ENCODE measurements around the gene SOCS2. TPM values are rescaled to one million over a fixed set of nuclear protein-coding genes. Genes with fewer than 3 reads are reported as not detected.

SOCS2 gene
- total and polyA plus RNA-seq, 10 of the 15 experiments (the other 5 are each of a cell fraction or from before 2014, with no cell fraction given): 2.6 to 12.0 (median 7.2) TPM

- TF ChIP-seq CHD2 (IDR thresholded peaks at IDR 0.05; ENCODE audit: borderline replicate concordance, low read depth, low read length): 0 out of 2 replicates have a peak, but pooled peaks have one; percentile 30
Measured at GRCh38 chr12:93571365-93571924, 1.0 kb upstream of the SOCS2 start (continued).

GRCh38 chr12:93572712-93573551 lies 457 bp downstream of the SOCS2 start:
- Histone ChIP-seq H3K79me2 (ENCODE audit: control insufficient read depth, insufficient read depth, low read length) (no peaks in the 10 kb centered on the region), H2AFZ (ENCODE audit: control insufficient read depth, low read depth, low read length) (peak overlapping the region; percentile 41), H3K36me3 (ENCODE audit: control insufficient read depth in 2 of 2, insufficient read depth in 2 of 2, low read length in 1 of 2) (no peaks in the 10 kb centered on the region), H3K27me3 (replicated peaks in 1 of 2; ENCODE audit: control insufficient read depth in 2 of 2, insufficient read depth in 2 of 2, low read length in 1 of 2) (peaks cover 11 to 15% of the 10 kb centered on the region in 2 experiments), H3K4me1 (ENCODE audit: control insufficient read depth, insufficient read depth, low read length) (peaks cover 6% of the 10 kb centered on the region; the same call in 1 of the 2 replicates), H3K4me3 (peak overlapping the region; percentile 58; the same call in 1 of the 2 replicates), H4K20me1 (ENCODE audit: control insufficient read depth, insufficient read depth) (no peaks in the 10 kb centered on the region), H3K9me3 (replicated peaks; ENCODE audit: control insufficient read depth, insufficient read depth, low read length) (no peaks in the 10 kb centered on the region), H3K9ac (ENCODE audit: control insufficient read depth, insufficient read depth, low read length) (peak overlapping the region; percentile 43; the same call in 1 of the 2 replicates), H3K27ac (ENCODE audit: control insufficient read depth, insufficient read depth) (no peak overlapping the region), H3K4me2 (ENCODE audit: control insufficient read depth, insufficient read depth) (peak overlapping the region; percentile 100)
- WGBS (ENCODE audit: insufficient coverage, insufficient replicate concordance, low lambda C conversion rate, missing lambda C conversion rate): 12% methylated on average over 60 of the region's 75 CpGs
- ATAC-seq (no peak), FAIRE-seq (no peak), DNase-seq (ENCODE audit: low read depth, low spot score) (no peak)
- CTCF ChIA-PET: interaction anchor here (0.7 to 3.9 kb wide), 6 partner anchors 12 to 529 kb away, joined by 3 to 36 read pairs (median 6); no protein-coding TSS in a partner anchor
- intact Hi-C loops (cut with micrococcal nuclease; ENCODE audit: unreplicated experiment): loop anchor here (2.0 to 5.0 kb wide), 2 partner anchors 52 to 274 kb away; no protein-coding TSS in a partner anchor
- SMC1A ChIA-PET (ENCODE audit: uncharacterized antibody, unreplicated experiment): interaction anchor here (3.4 kb wide), 1 partner anchor 528 kb away, joined by 23 read pairs; no protein-coding TSS in a partner anchor
- TF ChIP-seq EZH2 (IDR thresholded peaks at IDR 0.05; ENCODE audit: borderline replicate concordance, control insufficient read depth, low read depth, low read length) (0 out of 2 replicates have a peak, but pooled peaks have one; percentile 47), PML (IDR thresholded peaks at IDR 0.05; ENCODE audit: low read length) (no peak), MYB (IDR thresholded peaks at IDR 0.05; ENCODE audit: borderline replicate concordance, low read depth, low read length) (no peak), IKZF1 (conservative IDR thresholded peaks at IDR 0.05) (0 out of 2 replicates have a peak, but pooled peaks have one; percentile 20), SP1 (IDR thresholded peaks at IDR 0.05; ENCODE audit: low read depth, low read length) (no peak)
- RAD21 ChIA-PET (ENCODE audit: unreplicated experiment): interaction anchor here (1.0 to 4.2 kb wide), 4 partner anchors 19 to 532 kb away, joined by 3 to 30 read pairs (median 3); no protein-coding TSS in a partner anchor
- in situ Hi-C loops (cut with MboI): no loop called here
- POLR2A ChIA-PET: no interaction called here
- no TSS peak for BruUV-seq (replicated peaks)

Measured in GM12878 (cell line).